Stimulated activated CD8-positive, alpha-beta memory T cell treated with anti-CD3 and anti-CD28 coated beads, Interleukin-12 subunit alpha, Interleukin-12 subunit beta, amount 100 ng/mL, for 1 hour (primary cell): ENCODE measurements around the gene SPINK4.

Experiments used
- DNase-seq: peaks from one replicate; pipeline ENCODE4 v3.0.0-alpha.2; 2020; ENCODE audit warnings: low read depth

The SPINK4 gene

GRCh38 chr9:33229359-33230114, 10.4 kb upstream of the SPINK4 start:
- no peak for DNase-seq

GRCh38 chr9:33230756-33231622, 9.0 kb upstream of the SPINK4 start:
- DNase-seq: no peak

- DNase-seq: no peak
Measured at GRCh38 chr9:33231623-33231942, 8.4 kb upstream of the SPINK4 start.

- DNase-seq: no peak
Measured at GRCh38 chr9:33232815-33233214, 7.2 kb upstream of the SPINK4 start.

DNA sequence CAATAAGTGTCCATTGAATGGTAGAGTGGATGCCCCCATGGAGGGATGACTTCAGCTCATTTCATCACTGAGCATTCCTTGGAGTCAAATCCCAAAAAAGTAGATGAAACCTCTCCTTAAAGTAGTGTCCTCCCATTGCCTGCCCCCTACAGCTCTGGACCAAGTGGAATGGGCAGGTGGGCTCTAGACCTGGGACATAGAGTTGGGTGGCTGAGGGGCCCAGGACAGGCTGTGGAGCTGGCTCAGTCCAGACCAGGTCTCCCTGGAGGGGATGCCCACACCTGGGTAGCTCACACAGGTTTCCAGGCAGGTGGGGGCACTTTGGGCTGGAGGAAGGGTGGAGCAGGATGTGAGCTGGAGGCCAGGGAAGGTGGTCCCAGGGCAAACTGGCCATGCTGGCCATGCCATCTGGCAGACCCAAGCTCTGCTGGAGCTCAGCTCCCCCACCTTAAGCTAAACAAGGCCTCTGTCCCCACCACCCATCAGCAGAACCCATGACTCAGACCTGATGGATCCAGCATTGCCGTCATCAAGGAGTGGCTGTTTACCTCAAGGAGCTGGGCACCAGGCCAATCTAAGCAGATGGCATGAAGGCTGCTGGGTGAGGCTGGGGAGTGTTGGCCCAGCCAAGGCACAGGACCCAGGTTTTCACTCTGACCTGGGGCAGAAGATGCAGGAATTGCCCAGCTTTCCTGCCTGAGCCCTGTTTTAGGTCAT, 6.2 kb upstream of the SPINK4 start:
- DNase-seq: no peak

DNA sequence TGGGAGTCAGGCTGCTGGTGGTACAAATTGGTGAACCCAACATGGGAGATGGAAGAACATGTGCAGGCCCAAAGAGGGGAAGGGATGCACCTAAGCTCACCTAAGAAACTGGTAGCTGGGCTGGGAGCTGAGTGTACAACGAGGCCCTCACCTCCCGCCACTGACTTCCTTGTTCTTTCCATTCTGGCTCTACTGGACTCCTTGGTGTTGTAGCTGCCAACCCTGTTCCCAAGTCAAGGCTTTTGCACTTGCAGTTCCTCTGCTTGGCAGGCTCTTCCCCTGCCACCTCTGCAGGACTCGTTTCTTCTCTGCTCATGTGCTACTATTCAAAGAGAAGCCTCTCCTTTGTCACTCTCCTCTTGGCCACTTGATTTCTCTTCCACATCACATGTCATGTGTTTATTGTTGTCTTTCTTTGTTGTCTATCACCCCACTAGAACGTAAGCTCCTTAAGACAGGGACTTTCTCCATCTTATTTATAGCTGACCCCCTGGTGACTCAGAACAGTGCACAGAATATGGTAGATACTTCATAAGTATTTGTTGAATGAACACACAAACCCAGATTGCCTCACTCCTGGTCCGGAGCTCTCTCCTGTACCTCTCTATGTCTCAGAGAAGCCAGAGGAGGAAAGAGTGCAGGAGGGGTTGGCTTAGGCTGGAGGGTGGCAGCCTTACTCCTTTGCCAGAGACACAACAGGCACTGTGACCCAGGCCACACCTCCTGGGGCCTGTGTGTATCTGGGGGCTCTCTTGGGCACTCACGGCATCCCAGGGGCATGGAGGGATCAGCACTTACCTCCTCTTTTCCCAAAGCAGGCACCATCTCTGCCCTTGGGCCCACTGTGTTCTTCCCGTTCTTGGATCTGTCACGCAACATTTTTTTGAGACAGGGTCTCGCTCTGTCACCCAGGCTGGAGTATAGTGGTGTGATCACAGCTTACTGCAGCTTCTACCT, 5.2 kb upstream of the SPINK4 start:
- no peak for DNase-seq

- DNase-seq: no peak
Measured at GRCh38 chr9:33236571-33236970, 3.4 kb upstream of the SPINK4 start.

DNA sequence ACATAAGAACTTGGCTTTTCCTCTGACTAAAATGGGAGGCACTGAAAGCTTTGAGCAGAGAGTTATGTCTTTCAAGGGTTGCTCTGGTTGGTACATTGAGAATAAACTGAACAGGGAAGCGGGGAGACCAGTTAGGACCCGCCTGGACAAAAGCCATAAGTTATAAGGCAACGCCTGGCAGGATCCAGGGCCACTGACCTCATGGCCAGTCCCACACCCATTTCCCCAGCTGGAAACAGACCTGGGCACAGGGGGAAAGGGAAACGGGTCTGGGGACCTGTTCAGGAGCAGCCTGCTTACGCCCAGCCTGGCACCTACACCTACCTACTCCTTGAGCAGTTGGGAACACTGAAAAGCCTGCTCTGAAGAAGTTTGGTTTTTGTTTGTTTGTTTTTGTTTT, 1.3 kb downstream of the SPINK4 start:
- no peak for DNase-seq

DNA sequence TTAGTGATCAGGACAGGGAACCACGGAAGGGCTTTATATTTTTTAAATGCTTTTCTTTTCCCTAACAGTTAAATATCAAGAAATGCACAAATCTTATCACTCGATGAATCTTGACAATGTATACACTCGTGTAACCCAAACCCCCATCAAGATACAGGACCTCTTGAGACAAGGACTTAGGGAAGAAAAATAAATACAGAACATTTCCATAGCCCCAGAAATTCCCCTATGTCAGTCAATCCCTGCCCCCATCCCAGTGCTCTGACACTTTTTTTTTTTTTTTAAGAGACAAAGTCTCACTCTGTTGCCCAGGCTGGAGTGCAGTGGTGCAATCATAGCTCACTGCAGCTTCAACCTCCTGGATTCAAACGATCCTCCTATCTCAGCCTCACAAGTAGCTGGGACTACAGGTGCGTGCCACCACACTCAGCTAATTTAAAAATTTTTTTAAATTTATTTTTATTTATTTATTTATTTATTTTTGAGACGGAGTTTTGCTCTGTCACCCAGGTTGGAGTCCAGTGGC, 2.7 kb downstream of the SPINK4 start:
- no peak for DNase-seq

- no peak for DNase-seq
Measured at GRCh38 chr9:33244137-33244784, 4.3 kb downstream of the SPINK4 start.

DNA sequence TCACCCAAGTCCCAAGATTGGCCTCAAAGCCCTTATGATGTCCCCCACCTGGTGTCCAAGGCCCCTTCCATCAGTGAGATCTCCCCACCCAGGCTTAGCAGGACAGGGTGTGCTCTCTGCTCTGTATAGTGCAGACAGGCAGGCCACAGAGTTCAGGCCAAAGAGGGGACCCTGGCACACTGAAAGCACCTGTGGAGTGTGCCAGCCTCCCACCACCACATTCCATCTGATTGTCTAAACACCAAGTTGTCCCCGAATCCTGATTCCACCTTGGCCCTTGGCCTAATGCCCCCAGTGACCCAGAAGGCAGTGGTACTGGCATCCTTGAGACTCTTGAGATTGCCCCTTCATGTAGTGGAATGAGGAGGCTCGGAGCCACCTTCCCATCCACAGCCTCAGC, 5.4 kb downstream of the SPINK4 start:
- no peak for DNase-seq

DNA sequence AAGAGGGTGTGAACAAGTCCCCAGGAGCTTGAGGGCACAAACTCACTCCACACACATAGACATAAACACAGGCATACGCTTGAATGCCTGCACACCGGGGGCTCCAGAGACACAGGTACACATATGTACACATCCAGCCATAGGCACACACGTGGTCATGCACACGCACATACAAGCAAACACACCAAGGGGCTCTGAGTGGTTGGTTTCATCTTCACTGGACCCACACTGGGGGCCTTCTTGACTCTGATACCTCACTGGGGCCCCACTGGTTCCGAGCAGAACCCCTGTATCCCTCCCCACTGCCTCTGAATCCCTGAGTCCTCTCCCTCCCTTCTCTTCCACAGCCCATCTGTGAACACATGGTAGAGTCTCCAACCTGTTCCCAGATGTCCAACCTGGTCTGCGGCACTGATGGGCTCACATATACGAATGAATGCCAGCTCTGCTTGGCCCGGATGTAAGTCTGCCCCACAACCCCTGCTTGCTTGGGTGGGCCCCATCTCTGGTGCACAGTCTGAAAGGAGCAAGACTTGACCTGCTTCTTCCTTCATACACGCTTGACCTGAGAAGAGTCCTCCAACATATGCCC, 6.4 kb downstream of the SPINK4 start:
- no peak for DNase-seq

GRCh38 chr9:33248606-33249005, 8.6 kb downstream of the SPINK4 start:
- DNase-seq: no peak

DNA sequence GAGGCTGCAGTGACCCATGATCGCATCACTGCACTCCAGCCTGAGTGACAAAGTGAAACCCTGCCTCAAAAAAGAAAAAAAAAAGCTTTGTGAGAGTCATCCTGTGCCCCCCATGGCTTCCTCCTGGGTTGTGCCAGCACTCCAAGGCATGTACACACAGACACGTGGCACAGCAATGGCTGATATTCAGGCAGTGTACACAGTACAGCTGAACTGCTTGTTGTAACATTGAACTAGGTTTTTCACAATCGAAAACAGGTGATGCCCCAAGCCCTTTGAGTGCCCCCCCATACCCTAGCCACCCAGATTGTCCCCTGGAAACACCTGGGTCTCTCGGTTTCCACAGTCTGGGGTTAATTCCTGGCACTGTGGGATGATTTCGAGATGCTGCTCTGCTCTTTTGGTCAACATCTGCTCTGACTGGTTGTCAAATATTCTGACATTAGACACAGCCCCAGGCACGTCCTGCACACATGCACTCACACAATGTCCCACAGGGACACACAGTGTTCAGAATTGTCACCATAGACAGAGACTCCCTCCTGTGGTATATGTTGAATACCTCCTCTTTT, 9.2 kb downstream of the SPINK4 start:
- DNase-seq: no peak

GRCh38 chr9:33249983-33250382, 10.0 kb downstream of the SPINK4 start:
- no peak for DNase-seq

- no peak for DNase-seq
Measured at GRCh38 chr9:33250458-33250995, 10.6 kb downstream of the SPINK4 start.

DNA sequence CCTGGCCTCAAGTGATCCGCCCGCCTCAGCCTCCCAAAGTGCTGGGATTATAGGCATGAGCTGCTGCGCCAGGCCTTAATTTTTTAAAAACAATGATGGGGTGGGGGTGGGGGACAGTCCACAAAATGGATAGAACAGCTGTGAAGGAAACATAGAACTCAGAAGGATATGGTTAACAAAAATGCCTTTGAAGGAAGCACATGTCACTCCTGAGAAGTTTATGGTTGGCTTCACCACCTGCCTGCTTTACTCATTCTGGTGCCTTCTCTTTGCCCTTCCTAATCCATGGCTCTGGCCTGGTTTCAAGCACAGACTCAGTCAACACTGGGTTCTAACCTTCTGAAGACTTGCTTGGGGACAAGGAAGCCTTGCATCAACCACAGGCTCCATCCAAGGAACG, 14.2 kb downstream of the SPINK4 start:
- no peak for DNase-seq

DNA sequence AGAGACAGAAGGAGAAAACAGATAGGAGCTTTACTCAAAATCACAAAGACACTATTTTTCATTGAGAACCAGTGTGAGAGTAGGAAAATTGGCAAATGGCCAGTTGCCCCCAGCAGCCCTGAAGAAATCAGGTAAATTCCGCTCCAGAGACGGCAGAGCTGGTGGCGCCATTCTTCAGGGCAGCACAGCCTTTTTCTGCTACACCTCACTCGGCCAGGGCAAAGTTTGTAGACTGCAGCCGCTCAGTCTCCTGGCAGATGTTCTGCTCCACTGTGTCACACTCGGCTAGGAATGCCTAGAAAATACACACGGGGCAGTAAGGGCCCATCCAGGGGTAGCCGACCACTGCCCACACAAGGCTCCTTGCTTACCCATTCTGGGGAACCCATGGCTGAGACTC, 15.0 kb downstream of the SPINK4 start:
- DNase-seq: no peak

DNA sequence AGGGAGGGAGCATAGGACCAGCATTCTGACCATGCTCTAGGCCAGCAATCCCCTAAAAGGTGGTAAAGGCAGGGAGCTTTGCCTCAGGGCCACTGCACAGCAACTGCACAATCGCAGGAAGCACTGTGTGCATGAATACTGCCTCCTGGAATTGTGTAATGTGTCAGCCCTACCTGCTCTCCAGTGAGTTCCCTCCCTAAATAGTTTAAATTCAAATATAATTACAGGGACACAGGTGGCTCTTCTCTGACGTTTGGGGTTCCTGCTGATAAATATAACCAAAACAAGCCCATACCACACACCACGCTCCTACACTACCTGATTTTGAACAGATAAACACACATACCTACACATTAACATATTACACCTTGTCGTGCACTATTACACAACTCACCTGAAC, 15.5 kb downstream of the SPINK4 start:
- DNase-seq: no peak

- DNase-seq: no peak
Measured at GRCh38 chr9:33256236-33256635, 16.3 kb downstream of the SPINK4 start.
